Mesothelial cell of epicardium (in vitro differentiated cells): ENCODE data around the gene ASXL1. TPM values are rescaled to one million over a fixed set of nuclear protein-coding genes. Genes with fewer than 3 reads are reported as not detected.
A peak's percentile ranks its signal among the peaks of the same experiment; 100 is the strongest.

ENCODE experiments used
- DNase-seq, 2 experiments: peaks; one replicate each; pipeline ENCODE4 v3.0.0; 2021; ENCODE audit warnings: low spot score in 2 of 2; ENCODE audit not compliant: unreplicated experiment in 2 of 2
- H3K27ac Mint-ChIP-seq: 2 replicates; pipeline ENCODE4 v1.8.0; 2021; ENCODE audit warnings: mixed read lengths
- H3K27me3 Mint-ChIP-seq: 2 replicates; pipeline ENCODE4 v1.8.0; 2021; ENCODE audit warnings: low read depth, mixed read lengths
- H3K36me3 Mint-ChIP-seq: 2 replicates; pipeline ENCODE4 v1.8.0; 2021; ENCODE audit warnings: mixed read lengths
- H3K4me1 Mint-ChIP-seq: 2 replicates; pipeline ENCODE4 v1.8.0; 2021; ENCODE audit warnings: mixed read lengths
- H3K4me3 Mint-ChIP-seq: 2 replicates; pipeline ENCODE4 v1.8.0; 2021; ENCODE audit warnings: mild to moderate bottlenecking, moderate library complexity, mixed read lengths
- H3K9me3 Mint-ChIP-seq: 2 replicates; pipeline ENCODE4 v1.8.0; 2021; ENCODE audit warnings: mixed read lengths
- CTCF ChIP-seq: fragments of 200-600 bp; sonication (generic); IDR thresholded peaks from one replicate; pipeline ENCODE4 v1.5.0; 2021; ENCODE audit warnings: antibody characterized with exemption; ENCODE audit not compliant: unreplicated experiment
- total RNA-seq: library from RNA; stranded (reverse); gene quantifications from 3 replicates; pipeline ENCODE4 v1.2.1, GENCODE V29; 2021

The ASXL1 gene
- total RNA-seq, 1 donor from 2014 or later, result 182 TPM

- no peaks in the 10 kb centered on the region for H3K9me3 Mint-ChIP-seq
- no peak overlapping the region for H3K4me3 Mint-ChIP-seq
- no peak overlapping the region for H3K27ac Mint-ChIP-seq
- H3K36me3 Mint-ChIP-seq, result peaks cover 25% of the 10 kb centered on the region
- no peaks in the 10 kb centered on the region for H3K27me3 Mint-ChIP-seq
- no peak for TF ChIP-seq CTCF
- no peak for DNase-seq
- peaks cover 39% of the 10 kb centered on the region for H3K4me1 Mint-ChIP-seq
Observed at GRCh38 chr20:32453467-32454163, 95.5 kb downstream of the ASXL1 start.

GRCh38 chr20:32454164-32455145 lies 96.3 kb downstream of the ASXL1 start:
- Mint-ChIP-seq H3K4me1 (peaks cover 38% of the 10 kb centered on the region), H3K36me3 (peaks cover 21% of the 10 kb centered on the region), H3K4me3 (no peak overlapping the region), H3K9me3 (no peaks in the 10 kb centered on the region), H3K27me3 (no peaks in the 10 kb centered on the region), H3K27ac (peak overlapping the region; percentile 86)
- no peak for DNase-seq
- TF ChIP-seq CTCF, result no peak

- TF ChIP-seq CTCF, result no peak
- no peak for DNase-seq
- Mint-ChIP-seq H3K4me1 (peaks cover 29% of the 10 kb centered on the region), H3K4me3 (no peak overlapping the region), H3K9me3 (no peaks in the 10 kb centered on the region), H3K36me3 (peaks cover 19% of the 10 kb centered on the region), H3K27ac (peak overlapping the region; percentile 86), H3K27me3 (no peaks in the 10 kb centered on the region)
Observed at GRCh38 chr20:32455171-32455900, 97.2 kb downstream of the ASXL1 start.

- peaks cover 17% of the 10 kb centered on the region for H3K36me3 Mint-ChIP-seq
- no peak overlapping the region for H3K4me3 Mint-ChIP-seq
- H3K27ac Mint-ChIP-seq, result peak overlapping the region; percentile 86
Observed at GRCh38 chr20:32455901-32456701, 98.0 kb downstream of the ASXL1 start.

More at GRCh38 chr20:32455901-32456701, 98.0 kb downstream of the ASXL1 start:
- no peak for DNase-seq
- Mint-ChIP-seq H3K9me3 (no peaks in the 10 kb centered on the region), H3K4me1 (peaks cover 26% of the 10 kb centered on the region), H3K27me3 (no peaks in the 10 kb centered on the region)
- TF ChIP-seq CTCF, result no peak
